Measurements from ENCODE around the gene CEACAM5.

DNA sequence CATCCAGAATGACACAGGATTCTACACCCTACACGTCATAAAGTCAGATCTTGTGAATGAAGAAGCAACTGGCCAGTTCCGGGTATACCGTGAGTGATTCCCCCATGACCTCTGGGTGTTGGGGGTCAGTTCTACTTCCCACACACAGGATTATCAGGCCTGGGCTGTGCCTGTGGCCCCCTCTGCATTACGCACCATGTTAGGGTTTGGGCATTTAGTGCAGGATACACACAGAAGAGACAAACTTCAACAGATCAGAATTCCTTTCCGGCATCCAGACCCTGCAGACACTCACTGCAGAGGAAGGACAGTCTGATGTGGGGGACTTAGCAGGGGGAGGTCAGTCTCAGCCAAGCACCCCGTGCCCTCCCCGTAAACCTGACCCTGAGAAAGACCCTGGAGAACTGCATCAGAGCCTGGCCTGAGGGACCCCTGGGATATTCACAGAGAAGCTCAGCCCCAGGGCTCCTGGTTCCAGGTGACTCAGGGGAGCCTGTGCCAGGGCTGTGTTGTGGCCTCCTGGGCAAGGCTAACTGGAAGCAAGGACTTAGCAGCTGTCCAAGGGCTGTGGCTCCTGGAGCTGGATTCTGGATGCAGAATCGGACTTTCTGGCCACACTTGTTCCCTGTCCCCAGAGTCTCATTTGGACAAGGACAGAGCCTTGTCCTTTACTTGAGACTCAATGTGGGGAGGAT is 1.7 kb downstream of the CEACAM5 start:
- TF ChIP-seq CTCF (IDR thresholded peaks at IDR 0.05; ENCODE audit: low read length) (no peak), EZH2 (IDR thresholded peaks at IDR 0.05; ENCODE audit: borderline replicate concordance, low read length) (no peak)
